ENCODE results near the gene RGS17.

The RGS17 gene

GRCh38 chr6:153099636-153100035, 31.4 kb downstream of the RGS17 start:
- H3K4me2 ChIP-seq (ENCODE audit: low read length), result peak overlapping the region; percentile 68
- peak overlapping the region; percentile 59 for H3K4me3 ChIP-seq (ENCODE audit: low read length)
- TF ChIP-seq, protein P1, sequence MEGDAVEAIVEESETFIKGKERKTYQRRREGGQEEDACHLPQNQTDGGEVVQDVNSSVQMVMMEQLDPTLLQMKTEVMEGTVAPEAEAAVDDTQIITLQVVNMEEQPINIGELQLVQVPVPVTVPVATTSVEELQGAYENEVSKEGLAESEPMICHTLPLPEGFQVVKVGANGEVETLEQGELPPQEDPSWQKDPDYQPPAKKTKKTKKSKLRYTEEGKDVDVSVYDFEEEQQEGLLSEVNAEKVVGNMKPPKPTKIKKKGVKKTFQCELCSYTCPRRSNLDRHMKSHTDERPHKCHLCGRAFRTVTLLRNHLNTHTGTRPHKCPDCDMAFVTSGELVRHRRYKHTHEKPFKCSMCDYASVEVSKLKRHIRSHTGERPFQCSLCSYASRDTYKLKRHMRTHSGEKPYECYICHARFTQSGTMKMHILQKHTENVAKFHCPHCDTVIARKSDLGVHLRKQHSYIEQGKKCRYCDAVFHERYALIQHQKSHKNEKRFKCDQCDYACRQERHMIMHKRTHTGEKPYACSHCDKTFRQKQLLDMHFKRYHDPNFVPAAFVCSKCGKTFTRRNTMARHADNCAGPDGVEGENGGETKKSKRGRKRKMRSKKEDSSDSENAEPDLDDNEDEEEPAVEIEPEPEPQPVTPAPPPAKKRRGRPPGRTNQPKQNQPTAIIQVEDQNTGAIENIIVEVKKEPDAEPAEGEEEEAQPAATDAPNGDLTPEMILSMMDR (IDR thresholded peaks at IDR 0.05; ENCODE audit: low read depth, low read length), result no peak
- TF ChIP-seq EZH2phosphoT487 (IDR thresholded peaks at IDR 0.05; ENCODE audit: low read depth), result no peak
- no peak overlapping the region for H2AFZ ChIP-seq (ENCODE audit: low read depth, low read length)
- no peaks in the 10 kb centered on the region for H3K9me3 ChIP-seq (ENCODE audit: insufficient read depth, low read length)
- H3K4me1 ChIP-seq (ENCODE audit: low read length), result peaks cover 8% of the 10 kb centered on the region; the same call in 1 of the 2 replicates
- H4K20me1 ChIP-seq (ENCODE audit: insufficient read depth, low read length), result no peaks in the 10 kb centered on the region
- no peaks in the 10 kb centered on the region for H3K36me3 ChIP-seq (replicated peaks; ENCODE audit: low read depth, low read length)
- H3K79me2 ChIP-seq (ENCODE audit: low read length), result no peaks in the 10 kb centered on the region
- H3K27ac ChIP-seq (ENCODE audit: low read length), result no peak overlapping the region
- H3K27me3 ChIP-seq (ENCODE audit: low read depth, low read length), result peaks cover 4% of the 10 kb centered on the region; the same call in 1 of the 2 replicates
- no peak overlapping the region for H3K9ac ChIP-seq (ENCODE audit: low read length)

- Histone ChIP-seq H3K27me3 (ENCODE audit: low read depth, low read length) (peaks cover 11% of the 10 kb centered on the region), H3K79me2 (ENCODE audit: low read length) (no peaks in the 10 kb centered on the region), H3K4me2 (ENCODE audit: low read length) (no peak overlapping the region), H3K9ac (ENCODE audit: low read length) (no peak overlapping the region), H3K9me3 (ENCODE audit: insufficient read depth, low read length) (no peaks in the 10 kb centered on the region), H3K4me1 (ENCODE audit: low read length) (peaks cover 16% of the 10 kb centered on the region), H2AFZ (ENCODE audit: low read depth, low read length) (no peak overlapping the region), H3K4me3 (ENCODE audit: low read length) (no peak overlapping the region), H3K27ac (ENCODE audit: low read length) (no peak overlapping the region), H3K36me3 (replicated peaks; ENCODE audit: low read depth, low read length) (no peaks in the 10 kb centered on the region), H4K20me1 (ENCODE audit: insufficient read depth, low read length) (no peaks in the 10 kb centered on the region)
- TF ChIP-seq EZH2phosphoT487 (IDR thresholded peaks at IDR 0.05; ENCODE audit: low read depth), result no peak
- TF ChIP-seq, protein P1 (IDR thresholded peaks at IDR 0.05; ENCODE audit: low read depth, low read length), result no peak
Observed at GRCh38 chr6:153096792-153097191, 34.3 kb downstream of the RGS17 start.

GRCh38 chr6:153096031-153096430, 35.1 kb downstream of the RGS17 start:
- Histone ChIP-seq H3K9me3 (ENCODE audit: insufficient read depth, low read length) (no peaks in the 10 kb centered on the region), H4K20me1 (ENCODE audit: insufficient read depth, low read length) (no peaks in the 10 kb centered on the region), H3K4me2 (ENCODE audit: low read length) (no peak overlapping the region), H3K27me3 (ENCODE audit: low read depth, low read length) (peaks cover 12% of the 10 kb centered on the region), H3K4me1 (ENCODE audit: low read length) (peaks cover 16% of the 10 kb centered on the region), H3K36me3 (replicated peaks; ENCODE audit: low read depth, low read length) (no peaks in the 10 kb centered on the region), H3K9ac (ENCODE audit: low read length) (no peak overlapping the region), H3K79me2 (ENCODE audit: low read length) (no peaks in the 10 kb centered on the region), H3K4me3 (ENCODE audit: low read length) (no peak overlapping the region), H2AFZ (ENCODE audit: low read depth, low read length) (no peak overlapping the region), H3K27ac (ENCODE audit: low read length) (no peak overlapping the region)
- TF ChIP-seq, protein P1 (IDR thresholded peaks at IDR 0.05; ENCODE audit: low read depth, low read length), result no peak
- TF ChIP-seq EZH2phosphoT487 (IDR thresholded peaks at IDR 0.05; ENCODE audit: low read depth), result no peak

DNA sequence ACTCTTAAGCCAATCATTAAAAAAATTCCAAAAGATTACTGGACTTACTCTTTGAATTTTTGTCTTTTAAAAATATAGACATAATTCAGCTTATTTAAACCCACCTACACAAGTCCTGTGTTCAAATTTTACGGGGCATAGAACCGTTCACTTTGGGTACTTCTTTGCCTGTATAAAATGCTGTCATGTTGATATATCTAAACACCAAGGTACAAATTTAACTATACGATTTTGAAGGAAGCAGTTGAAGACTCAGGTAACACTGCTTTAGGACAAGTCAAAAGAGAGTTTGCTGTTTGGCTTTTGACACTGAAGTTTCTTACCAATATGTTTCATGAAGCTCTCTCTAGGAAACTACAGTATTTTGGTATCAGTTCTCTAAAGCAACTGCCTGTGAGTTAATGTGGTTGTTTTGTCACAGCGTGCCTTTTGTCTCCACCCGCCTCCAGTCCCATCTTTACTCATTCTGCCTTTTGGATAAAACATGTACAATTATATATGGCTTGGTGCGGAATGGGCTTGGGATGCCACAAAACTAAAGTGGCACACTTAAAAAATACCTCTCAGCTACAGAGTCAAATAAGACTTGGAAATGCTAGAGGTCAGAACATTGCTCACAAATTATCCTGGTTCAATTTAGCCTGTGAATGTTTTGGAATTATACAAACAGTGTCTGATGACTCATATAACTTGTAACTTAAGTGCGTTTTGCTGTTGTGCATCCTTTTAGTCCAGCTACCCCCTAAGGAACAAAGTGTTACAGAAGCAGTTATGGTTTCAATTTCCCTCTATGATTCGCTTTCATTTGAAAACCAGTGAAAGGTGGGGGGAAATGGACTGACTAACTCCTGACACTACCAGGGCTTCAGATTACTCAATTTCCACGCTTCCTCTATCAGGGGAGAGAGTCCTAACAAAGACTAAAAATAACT, 38.7 kb downstream of the RGS17 start:
- no peak overlapping the region for H2AFZ ChIP-seq (ENCODE audit: low read depth, low read length)
- no peaks in the 10 kb centered on the region for H3K36me3 ChIP-seq (replicated peaks; ENCODE audit: low read depth, low read length)
- peaks cover 9% of the 10 kb centered on the region for H3K4me1 ChIP-seq (ENCODE audit: low read length)
- no peak overlapping the region for H3K27ac ChIP-seq (ENCODE audit: low read length)
- H3K4me3 ChIP-seq (ENCODE audit: low read length), result 0 out of 2 replicates have a peak overlapping the region, but pooled peaks have one; percentile 36
- peaks cover 8% of the 10 kb centered on the region for H3K27me3 ChIP-seq (ENCODE audit: low read depth, low read length)
- TF ChIP-seq EZH2phosphoT487 (IDR thresholded peaks at IDR 0.05; ENCODE audit: low read depth), result no peak
- TF ChIP-seq, protein P1 (IDR thresholded peaks at IDR 0.05; ENCODE audit: low read depth, low read length), result no peak
- H4K20me1 ChIP-seq (ENCODE audit: insufficient read depth, low read length), result no peaks in the 10 kb centered on the region
- H3K9me3 ChIP-seq (ENCODE audit: insufficient read depth, low read length), result no peaks in the 10 kb centered on the region
- peak overlapping the region; percentile 51 for H3K4me2 ChIP-seq (ENCODE audit: low read length)
- no peak overlapping the region for H3K9ac ChIP-seq (ENCODE audit: low read length)
- no peaks in the 10 kb centered on the region for H3K79me2 ChIP-seq (ENCODE audit: low read length)
